ENCODE measurements around the gene COL23A1.

COL23A1 gene

GRCh38 chr5:178398901-178399700, 191.1 kb downstream of the COL23A1 start:
- DNase-seq (ENCODE audit: low read depth in 2 of 2): no peak

DNA sequence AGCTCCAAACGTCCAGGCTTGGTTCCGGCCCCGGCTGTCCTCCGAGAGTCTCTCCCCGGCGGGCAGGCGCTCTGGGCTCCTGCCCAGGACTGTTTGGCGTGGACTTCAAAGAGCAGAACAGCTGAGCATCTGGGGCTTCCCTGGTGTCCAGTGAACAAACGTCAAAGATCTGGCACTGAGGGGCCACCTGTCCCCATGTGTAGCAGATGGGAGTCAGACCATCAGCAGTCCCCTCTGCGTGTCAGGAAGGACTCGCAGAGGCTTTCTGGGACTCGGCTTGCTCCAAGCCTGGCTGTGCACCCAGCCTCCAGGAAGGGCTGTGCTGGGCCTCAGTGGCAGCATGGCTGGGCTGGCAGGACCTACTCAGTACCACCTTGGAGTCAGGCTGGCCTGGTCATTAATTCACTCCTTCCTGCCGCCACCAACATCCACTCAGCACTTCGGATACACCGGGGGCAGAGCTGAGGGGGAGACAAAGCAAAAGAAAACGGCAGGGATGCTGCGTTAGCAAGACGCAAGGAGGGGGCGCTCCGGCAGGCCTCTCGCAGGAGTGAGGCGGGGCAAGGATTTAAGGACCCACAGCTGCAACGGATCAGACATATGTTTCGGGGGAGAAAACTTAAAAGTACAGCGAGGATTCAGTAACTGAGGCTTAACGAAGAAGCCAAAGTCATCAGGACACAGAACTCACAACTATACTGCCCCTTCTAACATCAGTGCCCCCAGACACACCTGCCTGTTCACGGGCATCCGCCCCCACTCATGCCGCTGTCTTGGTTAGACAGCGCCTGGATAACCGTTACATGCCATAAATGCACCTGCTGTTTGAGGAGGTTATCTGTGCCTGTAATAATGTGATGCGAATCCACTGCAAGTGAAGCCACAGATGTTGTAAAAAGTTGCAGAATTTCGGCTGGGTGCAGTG, 193.1 kb downstream of the COL23A1 start:
- DNase-seq (ENCODE audit: low read depth in 2 of 2): no peak

DNA sequence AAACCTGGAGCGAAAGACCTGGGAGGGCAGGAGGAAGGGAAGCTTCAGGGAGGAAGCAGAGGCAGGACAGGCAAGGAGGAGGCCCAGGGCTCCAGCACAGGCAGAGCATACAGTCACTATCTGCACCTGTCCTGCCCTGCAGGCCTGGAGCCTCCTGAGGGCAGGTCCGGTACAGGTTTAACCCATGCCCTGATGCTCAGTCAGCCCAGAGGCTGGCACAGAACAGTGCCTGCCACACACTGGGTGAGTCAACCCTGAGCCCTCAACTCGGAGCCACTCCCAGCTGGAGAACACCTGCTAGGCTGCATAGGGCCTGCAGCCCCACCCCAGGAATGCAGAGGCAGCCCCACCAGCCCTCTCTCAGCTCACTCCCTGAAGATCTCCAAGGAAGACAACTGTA, 196.1 kb downstream of the COL23A1 start:
- DNase-seq (ENCODE audit: low read depth in 2 of 2): no peak

GRCh38 chr5:178392931-178393394, 197.2 kb downstream of the COL23A1 start:
- no peak for DNase-seq (ENCODE audit: low read depth in 2 of 2)

- DNase-seq (ENCODE audit: low read depth in 2 of 2): no peak
Observed at GRCh38 chr5:178392386-178392785, 197.8 kb downstream of the COL23A1 start.

DNA sequence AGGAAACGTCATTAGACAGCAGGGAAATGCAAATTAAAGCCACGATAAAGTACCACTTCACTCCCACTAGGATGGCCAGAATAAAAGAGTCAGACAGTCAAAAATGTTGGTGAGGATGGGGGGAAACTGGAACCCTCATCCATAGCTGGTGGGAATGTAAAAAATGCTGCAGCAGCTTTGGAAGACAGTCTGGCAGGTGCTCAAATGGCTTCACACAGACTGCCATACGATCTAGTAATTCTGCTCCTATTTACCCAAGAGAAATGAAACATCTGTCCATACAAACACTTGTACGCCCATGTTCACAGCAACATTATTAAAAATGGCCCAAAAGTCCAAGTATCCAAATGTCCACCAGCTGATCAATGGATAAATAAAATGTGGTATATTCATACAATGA, 198.7 kb downstream of the COL23A1 start:
- no peak for DNase-seq (ENCODE audit: low read depth in 2 of 2)

- no peak for DNase-seq (ENCODE audit: low read depth in 2 of 2)
Observed at GRCh38 chr5:178389796-178390195, 200.4 kb downstream of the COL23A1 start.

- DNase-seq (ENCODE audit: low read depth in 2 of 2): no peak
Observed at GRCh38 chr5:178389026-178389729, 201.0 kb downstream of the COL23A1 start.

DNA sequence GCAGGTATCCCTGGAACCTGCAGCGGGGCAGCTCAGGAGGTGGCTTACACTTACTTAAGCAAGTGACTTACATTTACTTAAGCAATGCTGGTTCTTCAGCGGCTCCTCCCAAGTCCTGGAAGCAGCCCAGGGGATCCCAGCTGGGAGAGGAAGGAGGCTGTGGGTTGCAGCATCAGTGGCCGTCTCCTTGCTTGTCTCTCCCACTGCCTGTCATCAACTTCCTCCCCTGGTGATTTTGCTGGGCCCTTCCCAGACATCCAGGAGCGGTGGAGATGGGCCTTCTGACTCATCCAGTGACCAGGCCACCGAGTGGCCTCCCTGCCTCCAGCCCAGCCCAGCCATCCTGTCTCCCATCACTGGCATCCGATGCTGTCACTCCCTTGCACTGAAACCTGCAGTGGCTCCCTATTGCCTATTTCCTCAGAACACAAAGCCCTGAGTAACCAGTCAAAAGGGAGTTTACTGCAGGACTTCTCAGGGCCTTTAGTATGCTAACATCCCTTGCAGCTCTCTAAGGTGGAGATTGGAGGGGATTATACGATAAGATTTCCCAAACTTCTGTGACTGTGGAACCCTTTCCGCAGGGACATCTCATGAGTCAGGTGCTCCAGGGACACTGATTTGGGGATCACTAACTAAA, 201.7 kb downstream of the COL23A1 start:
- DNase-seq (ENCODE audit: low read depth in 2 of 2): no peak

DNA sequence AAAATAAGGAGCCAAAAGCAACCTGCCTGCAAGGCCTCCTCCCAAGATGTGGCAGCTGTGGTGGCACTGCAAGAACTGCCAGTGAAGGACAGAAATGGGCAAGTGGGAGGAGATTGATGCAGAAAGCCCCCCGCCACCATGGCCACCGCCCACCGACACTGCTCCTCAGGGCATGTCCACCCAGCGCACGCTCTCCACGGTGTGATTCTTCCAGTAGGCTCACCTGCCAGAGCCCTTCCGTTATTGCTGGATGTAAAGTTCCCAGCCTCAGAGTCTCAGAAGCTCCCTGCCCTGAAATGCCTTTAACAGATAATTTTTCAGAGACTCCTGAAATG, 202.4 kb downstream of the COL23A1 start:
- DNase-seq (ENCODE audit: low read depth in 2 of 2): no peak

- no peak for DNase-seq (ENCODE audit: low read depth in 2 of 2)
Observed at GRCh38 chr5:178387061-178387855, 202.9 kb downstream of the COL23A1 start.

- no peak for DNase-seq (ENCODE audit: low read depth in 2 of 2)
Observed at GRCh38 chr5:178386336-178386931, 203.8 kb downstream of the COL23A1 start.

DNA sequence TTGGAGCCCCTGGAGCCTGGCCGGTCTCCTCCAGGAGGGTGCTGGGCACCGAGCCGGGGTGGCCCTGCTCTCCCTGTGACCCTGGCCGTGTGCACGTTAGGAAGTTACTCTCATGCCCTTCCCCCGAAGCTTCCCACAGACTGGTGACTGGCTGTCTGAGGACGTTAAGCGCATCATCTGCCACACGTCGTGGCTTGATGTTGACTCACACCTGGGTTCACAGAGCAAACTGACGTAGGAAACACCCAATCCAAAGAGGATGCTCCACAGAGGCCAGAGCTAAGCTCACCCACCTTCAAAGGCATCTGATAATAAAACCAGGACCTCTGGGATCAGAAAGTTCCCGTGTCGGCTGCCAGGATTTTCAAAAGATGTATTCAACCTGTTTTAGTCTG, 204.7 kb downstream of the COL23A1 start:
- DNase-seq (ENCODE audit: low read depth in 2 of 2): no peak

GRCh38 chr5:178384816-178385495, 205.2 kb downstream of the COL23A1 start:
- DNase-seq (ENCODE audit: low read depth in 2 of 2): no peak

- no peak for DNase-seq (ENCODE audit: low read depth in 2 of 2)
Observed at GRCh38 chr5:178383919-178384815, 206.0 kb downstream of the COL23A1 start.

DNA sequence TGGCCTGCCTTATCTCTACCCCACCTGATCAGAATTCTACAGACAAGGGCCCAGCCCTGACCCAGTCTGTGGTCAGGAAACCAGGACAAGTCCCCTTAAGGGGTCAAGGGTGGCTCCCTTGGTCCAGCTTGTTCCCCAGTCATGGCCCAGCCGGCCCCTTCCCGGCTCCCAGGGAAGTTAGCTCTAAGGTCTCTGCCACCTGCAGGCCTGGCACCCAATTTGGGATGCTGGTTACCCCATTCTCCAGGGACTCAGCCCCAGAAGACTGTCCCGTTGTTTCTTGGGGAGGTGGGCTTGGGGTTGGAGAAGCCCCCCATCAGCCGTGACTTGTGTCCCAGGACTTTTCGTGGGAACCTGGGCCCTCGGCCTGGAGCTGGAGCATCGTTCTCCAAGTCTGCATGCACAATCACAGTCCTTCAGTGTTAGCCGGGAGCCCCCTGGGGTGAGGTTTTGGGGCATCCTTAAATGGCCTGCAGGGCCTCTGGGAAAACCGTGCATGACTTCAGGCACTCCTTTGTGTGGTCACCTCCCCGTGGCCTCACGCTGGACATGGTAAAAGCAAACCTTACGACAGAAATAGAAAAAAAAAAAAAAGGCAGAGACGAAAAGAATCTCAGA, 206.8 kb downstream of the COL23A1 start:
- DNase-seq (ENCODE audit: low read depth in 2 of 2): no peak

GRCh38 chr5:178382754-178383164, 207.4 kb downstream of the COL23A1 start:
- DNase-seq (ENCODE audit: low read depth in 2 of 2): no peak

- no peak for DNase-seq (ENCODE audit: low read depth in 2 of 2)
Observed at GRCh38 chr5:178381921-178382695, 208.1 kb downstream of the COL23A1 start.
